HG03565 (cell line): ENCODE measurements around the gene CPNE8.

Source experiments
- ATAC-seq: cut with Tn5 transposase; IDR thresholded peaks from one replicate; pipeline ENCODE4 v1.9.1; 2021; ENCODE audit warnings: mild to moderate bottlenecking, moderate library complexity; ENCODE audit not compliant: unreplicated experiment

CPNE8 gene

GRCh38 chr12:38905480-38906351 lies at the start of gene CPNE8:
TSS of gene CPNE8 (minus strand) at chr12:38905591. CDS start at chr12:38905534, 57 bp downstream.
- ATAC-seq = peak; percentile 24

- ATAC-seq = no peak
Measured at GRCh38 chr12:38954238-38954873, 49.0 kb upstream of the CPNE8 start.

DNA sequence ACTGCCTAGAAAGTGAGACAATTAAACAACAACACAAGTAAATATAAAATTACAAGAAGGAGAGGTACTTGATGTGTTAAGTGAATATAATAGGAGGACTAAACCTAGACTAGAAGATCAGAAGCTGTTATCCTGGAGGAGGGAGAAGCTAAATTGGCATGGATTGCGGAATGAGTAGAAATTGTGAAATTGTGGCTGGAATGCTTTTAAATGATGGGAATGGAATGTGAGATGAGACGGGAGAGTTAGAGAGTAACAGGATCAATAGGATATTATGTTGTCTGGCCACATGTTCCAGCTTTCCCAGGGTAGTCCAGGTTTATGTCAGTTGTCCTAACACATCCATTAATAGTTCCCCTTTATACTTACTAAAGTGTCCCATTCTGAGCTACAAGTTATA lies 44.0 kb upstream of the CPNE8 start:
- no peak for ATAC-seq

GRCh38 chr12:38934686-38935085 lies 29.3 kb upstream of the CPNE8 start:
- ATAC-seq = no peak

GRCh38 chr12:38934078-38934584 lies 28.7 kb upstream of the CPNE8 start:
- no peak for ATAC-seq

DNA sequence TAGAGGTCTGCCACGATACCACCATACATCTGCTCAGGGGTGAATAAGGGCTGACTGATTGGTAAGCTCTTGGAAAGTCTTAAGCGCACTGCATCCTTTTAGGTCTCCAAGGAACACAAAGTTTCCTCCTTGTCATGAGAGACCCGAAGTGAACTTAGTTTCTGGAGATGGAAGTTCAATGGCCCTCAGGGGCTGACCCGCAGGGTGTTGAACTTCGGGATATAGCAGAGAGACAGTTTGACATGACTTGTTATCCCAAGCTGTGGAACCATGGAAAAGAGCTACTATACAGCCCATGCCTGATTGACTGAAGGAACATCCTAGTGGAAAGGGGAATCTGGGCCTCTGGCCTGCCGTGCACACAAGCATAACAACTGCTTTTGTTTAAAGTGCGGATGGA lies 26.9 kb upstream of the CPNE8 start:
- ATAC-seq = no peak

GRCh38 chr12:38931461-38931860 lies 26.1 kb upstream of the CPNE8 start:
- no peak for ATAC-seq

DNA sequence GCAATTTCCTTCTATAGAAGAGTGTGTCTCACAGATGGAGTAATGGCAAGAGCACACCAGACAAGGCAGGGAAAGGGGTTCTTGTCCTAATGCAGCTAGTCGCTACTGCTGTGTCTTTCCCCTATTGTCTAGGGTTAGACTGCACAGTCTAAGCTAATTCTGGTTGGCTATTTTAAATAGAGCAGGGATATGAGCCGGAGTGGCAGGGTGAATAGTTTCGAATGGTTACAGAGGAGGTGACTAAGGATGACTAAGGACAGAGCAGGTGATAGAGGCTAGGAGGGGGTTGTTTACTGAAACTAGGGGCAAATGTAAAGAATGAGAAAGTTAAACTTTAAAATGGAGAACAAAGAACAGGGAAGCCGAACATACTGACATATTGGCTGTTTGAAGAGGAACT lies 25.6 kb upstream of the CPNE8 start:
- no peak for ATAC-seq

GRCh38 chr12:38926501-38926900 lies 21.1 kb upstream of the CPNE8 start:
- no peak for ATAC-seq

GRCh38 chr12:38921025-38921677 lies 15.8 kb upstream of the CPNE8 start:
- peak; percentile 97 for ATAC-seq

DNA sequence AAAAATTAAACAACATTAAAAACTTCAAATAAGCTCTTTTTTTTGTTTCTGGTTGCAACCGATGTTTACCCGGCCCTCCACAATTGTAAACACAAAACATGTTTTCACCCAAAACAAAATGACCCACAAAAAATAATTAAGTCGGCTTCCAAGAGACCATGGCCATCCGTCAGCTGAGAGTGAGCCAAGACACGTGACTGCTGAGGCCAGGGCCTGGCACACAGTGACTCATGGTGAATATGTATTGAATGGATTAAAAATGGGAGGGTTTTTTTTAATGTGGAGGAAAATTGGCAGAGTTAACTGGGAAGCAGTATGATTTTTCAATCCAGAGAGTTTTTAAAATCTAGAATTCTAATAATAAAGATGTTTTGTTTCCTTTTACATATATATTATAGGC lies 13.8 kb upstream of the CPNE8 start:
- no peak for ATAC-seq

DNA sequence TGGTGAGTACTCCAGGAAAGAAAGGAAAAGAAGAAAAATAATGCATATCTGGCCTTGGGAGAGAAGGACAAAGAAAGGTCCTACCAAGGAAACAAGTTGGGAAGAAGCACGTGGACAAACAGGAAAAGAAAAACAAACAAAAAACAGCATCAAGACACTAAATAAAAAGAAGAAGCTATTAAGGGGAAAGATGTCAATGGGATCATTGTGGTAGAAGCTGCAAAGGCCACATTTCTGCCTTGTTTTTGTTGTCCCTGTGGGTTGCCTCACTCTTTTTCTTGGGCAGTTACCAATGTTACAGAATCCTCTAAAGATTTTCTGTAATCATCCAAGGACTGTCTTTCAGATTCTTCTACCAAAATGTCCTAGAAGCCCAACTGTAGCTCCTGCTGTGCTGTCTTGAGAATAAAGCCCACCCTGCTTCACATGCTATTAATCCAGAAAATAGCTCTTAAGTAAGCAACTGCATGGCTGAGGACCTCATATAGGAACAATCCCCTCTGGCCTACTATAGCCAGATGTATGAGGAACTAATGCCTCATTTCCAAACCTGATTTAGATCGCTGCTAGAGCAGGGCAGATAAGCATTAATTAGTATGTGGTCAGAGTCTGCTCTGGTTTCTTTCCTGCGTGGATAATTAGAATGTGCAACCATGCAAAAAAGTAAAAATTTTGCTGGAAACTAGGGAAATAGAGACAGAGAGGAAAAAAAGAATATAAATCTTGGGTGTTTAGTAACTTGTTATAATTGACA lies 10.2 kb upstream of the CPNE8 start:
- ATAC-seq = no peak

DNA sequence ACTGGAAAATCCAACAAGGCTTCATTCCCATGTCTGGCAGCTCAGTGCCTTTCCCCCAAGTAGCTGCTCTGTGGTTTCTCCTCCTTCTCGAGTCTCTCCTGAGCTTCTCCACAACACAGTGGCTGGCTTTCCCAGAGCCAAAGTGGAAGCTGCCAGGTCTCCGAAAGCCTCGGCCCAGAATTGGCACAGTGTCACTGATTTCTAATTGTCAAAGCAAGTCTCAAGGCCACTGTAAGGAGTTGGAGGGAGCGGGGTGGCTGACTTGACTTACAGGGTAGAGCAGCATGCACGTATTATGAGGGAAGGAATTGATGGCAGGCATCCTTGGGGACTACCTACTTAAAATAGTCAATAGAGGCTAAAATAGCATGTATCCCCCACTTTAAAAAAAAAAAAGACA lies 6.7 kb upstream of the CPNE8 start:
- ATAC-seq = no peak

DNA sequence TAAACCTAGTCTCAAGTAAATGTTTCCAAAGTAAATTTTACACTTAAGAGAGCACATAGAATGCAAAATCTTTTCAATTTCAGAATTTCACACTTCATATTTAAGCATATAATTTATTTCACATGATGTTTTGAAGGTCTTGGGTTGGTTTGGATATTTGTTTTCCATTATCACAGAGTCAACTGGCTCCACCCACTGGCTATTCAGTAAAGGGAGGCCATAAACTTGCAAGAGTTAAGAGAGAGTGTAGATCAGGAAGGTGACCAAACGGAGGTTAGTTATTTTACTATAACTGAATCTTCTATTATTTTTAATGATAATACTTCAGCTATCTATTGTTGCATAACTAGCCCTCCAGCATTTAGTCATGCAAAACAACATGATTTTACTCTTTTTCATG lies 6.2 kb upstream of the CPNE8 start:
- ATAC-seq = no peak

GRCh38 chr12:38907201-38907923 lies 2.0 kb upstream of the CPNE8 start:
- ATAC-seq = no peak

DNA sequence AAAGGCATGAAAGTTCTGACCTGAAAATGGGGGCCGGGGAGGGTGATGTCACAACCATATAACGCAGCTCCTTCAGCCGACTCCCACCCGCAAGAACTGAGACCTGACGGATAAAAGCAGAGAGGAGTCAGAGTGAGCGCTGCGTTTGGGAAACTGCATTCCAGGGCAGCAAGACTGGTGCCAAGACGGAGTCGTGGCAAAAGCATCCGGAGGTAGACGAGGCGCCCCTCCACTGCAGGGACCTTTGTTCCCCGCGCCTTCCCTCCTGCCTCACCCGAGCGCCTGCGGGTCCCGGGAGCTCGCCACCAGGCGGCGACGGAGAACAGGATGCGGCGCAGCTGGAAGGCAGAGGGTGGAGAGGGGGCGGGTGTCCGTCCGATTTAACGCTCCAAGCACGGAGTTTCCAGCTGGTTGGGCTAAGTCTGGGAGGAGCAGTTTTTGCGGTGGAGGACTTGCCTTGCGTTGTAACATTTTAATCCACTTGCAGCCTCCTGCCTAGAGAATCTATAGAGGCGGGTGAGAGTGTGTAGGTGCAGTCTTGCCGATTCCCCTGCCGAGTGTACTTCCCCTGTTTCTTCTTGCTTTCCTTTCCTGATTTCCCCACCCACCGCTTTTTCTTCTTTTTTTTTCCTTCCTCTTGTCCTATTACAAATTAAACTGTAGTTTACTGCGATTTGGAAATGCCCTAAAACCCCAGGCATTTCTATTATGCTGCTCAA lies 1.2 kb upstream of the CPNE8 start:
- ATAC-seq = peak; percentile 56

DNA sequence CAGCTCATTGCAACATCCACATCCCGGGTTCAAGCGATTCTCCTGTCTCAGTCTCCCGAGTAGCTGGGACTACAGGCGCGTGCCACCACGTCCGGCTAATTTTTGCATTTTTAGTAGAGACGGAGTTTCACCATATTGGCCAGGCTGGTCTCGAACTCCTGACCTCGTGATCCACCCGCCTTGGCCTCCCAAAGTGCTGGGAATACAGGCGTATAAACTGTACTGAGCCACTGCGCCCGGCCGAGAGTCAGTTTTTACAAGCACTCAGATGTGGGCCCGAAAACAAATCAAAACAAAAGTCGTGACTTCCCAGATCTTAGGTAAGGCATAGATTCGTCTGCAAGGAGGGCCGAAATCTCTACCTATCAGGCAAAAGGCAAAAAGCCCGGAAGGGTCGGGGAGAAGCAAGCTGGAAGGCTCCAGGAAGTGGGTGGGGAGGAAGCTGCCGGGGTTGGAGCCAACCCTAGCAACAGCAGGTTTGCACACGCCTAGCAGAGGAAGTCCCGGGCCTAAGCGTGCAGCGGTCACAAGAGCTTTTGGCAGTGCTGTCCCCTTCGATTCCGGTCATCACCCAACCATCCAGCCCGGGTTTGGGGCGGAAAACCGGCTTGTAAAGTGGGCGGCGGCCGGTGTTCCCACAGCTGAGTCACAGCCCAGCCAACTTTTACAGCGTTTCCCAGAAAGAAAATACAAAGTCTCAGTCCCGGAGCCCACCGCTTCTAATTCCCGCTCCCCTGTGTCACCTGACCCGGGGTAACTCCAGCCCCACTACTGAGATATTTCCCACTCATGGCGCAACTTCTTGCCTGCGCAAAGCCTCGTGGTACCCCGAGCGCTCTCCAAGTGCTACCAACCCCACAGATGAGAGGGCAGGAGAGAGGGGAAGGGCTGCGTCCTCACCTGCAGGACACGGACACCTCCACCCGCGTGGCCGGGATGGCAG lies 583 bp downstream of the CPNE8 start:
- ATAC-seq = peak; percentile 69

DNA sequence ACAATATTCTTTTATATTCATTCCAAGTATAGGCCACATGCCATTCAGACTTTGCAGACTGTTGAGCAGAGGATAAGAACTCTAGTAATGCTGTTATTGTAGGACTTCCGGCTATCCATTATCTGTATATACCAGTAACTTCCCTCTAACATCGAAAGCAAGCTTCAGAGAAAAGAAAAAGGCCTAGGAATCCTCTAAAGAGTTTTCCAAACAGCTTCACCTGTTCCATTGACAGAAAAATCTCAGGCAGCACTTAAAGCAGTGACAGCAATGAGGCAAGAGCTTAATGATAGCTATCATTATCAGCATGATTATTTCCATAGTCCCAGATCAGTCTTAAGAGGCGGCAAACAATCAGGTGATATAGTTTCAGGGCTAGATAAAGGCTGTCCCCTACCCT lies 1.8 kb downstream of the CPNE8 start:
- no peak for ATAC-seq
